Prostate gland (tissue), 2 donors: Measurements from ENCODE around the gene FCHO2. TPM values are rescaled to one million over a fixed set of nuclear protein-coding genes. Genes with fewer than 3 reads are reported as not detected.

ENCODE experiments used
- DNase-seq: peaks from one replicate; pipeline ENCODE4 v3.0.0-alpha.2; 2019; ENCODE audit warnings: low spot score
- H3K27ac ChIP-seq, 2 donors: fragments of 200-600 bp; sonication (generic); 2 replicates each; pipeline ENCODE4 v1.5.1; 2017 to 2019
- H3K27me3 ChIP-seq: fragments of 200-600 bp; sonication (generic); replicated peaks from 2 replicates; pipeline ENCODE4 v1.5.1; 2019; ENCODE audit not compliant: insufficient read depth
- H3K36me3 ChIP-seq, 2 donors: fragments of 200-600 bp; sonication (generic); 1 replicate in 1 of 2; 2 replicates in 1 of 2; pipeline versions ENCODE4 v1.5.1 to v1.8.1; 2017 to 2019
- H3K4me1 ChIP-seq: fragments of 200-600 bp; sonication (generic); replicated peaks from 2 replicates; pipeline ENCODE4 v1.5.1; 2019
- H3K4me3 ChIP-seq, 2 donors: fragments of 200-600 bp; sonication (generic); 2 replicates each; pipeline ENCODE4 v1.5.1; 2017 to 2019
- H3K9me3 ChIP-seq: fragments of 200-600 bp; sonication (generic); 2 replicates; pipeline ENCODE4 v1.5.1; 2017
- POLR2A ChIP-seq: fragments of 450-650 bp; IDR thresholded peaks from one replicate; pipeline ENCODE4 v1.6.1; 2016; ENCODE audit warnings: antibody characterized with exemption, mild to moderate bottlenecking
- POLR2AphosphoS5 ChIP-seq: sonication (generic); formaldehyde crosslinking; IDR thresholded peaks from one replicate; pipeline ENCODE4 v1.6.1; 2017; ENCODE audit warnings: antibody characterized with exemption
- WGBS: methylation state at CpG from one replicate; pipeline ENCODE4 v1.1.5; 2018; 5-methylcytosine and 5-hydroxymethylcytosine counted together
- intact Hi-C: fragments of 100-400 bp; cut with DNase I; formaldehyde crosslinking; loops from one replicate; pipeline ENCODE4 v1.14.2; 2022
- total RNA-seq, 2 donors: library from RNA; depleted of rRNA; stranded (reverse); fragments of >200 nt; gene quantifications; one replicate each; pipeline ENCODE4 v1.1.0, GENCODE V29; 2016
- TF ChIP-seq, protein P1 (sequence below), 4 experiments: fragments of 200-600 bp in 2 of 4; fragments of 450-650 bp in 2 of 4; sonication (generic) in 2 of 4; IDR thresholded peaks; 1 replicate in 3 of 4; 2 replicates in 1 of 4; pipeline ENCODE4 v1.5.1; 2016 to 2019; ENCODE audit warnings: antibody characterized with exemption in 4 of 4, mild to moderate bottlenecking in 2 of 4, moderate library complexity in 2 of 4

FCHO2 gene
- total RNA-seq, 2 donors from 2014 or later, result 18.8 to 24.6 TPM

DNA sequence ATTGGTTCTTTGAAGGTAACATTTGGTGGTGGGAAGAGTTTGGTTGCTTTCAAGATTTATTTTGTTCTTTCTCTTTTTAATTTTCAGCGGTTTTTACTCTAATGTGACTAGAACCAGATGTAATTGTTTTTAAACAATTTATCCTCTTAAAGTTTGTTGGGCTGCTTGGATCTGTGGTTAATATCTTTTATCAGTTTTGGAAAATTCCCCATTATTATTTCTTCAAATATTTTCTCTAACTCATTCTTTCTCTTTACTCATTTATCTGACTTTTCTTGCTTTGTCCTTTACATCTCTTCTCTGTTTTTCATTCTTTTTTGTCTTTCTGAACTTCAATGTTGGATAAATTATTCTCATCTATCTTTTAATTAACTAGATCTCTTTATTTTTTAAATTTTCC is 29.9 kb downstream of the FCHO2 start:
- no peak for DNase-seq
- TF ChIP-seq POLR2AphosphoS5 (no peak), POLR2A (no peak)
- TF ChIP-seq, protein P1, sequence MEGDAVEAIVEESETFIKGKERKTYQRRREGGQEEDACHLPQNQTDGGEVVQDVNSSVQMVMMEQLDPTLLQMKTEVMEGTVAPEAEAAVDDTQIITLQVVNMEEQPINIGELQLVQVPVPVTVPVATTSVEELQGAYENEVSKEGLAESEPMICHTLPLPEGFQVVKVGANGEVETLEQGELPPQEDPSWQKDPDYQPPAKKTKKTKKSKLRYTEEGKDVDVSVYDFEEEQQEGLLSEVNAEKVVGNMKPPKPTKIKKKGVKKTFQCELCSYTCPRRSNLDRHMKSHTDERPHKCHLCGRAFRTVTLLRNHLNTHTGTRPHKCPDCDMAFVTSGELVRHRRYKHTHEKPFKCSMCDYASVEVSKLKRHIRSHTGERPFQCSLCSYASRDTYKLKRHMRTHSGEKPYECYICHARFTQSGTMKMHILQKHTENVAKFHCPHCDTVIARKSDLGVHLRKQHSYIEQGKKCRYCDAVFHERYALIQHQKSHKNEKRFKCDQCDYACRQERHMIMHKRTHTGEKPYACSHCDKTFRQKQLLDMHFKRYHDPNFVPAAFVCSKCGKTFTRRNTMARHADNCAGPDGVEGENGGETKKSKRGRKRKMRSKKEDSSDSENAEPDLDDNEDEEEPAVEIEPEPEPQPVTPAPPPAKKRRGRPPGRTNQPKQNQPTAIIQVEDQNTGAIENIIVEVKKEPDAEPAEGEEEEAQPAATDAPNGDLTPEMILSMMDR (IDR thresholded peaks at IDR 0.05), result no peak
- 96% methylated on average over 1 of the region's 1 CpG for WGBS
- Histone ChIP-seq H3K9me3 (no peaks in the 10 kb centered on the region), H3K36me3 (peaks cover 0 to 4% of the 10 kb centered on the region in 2 donors), H3K27ac (no peak overlapping the region), H3K27me3 (no peaks in the 10 kb centered on the region), H3K4me1 (no peaks in the 10 kb centered on the region), H3K4me3 (no peak overlapping the region)
- intact Hi-C loops, result no loop called here

DNA sequence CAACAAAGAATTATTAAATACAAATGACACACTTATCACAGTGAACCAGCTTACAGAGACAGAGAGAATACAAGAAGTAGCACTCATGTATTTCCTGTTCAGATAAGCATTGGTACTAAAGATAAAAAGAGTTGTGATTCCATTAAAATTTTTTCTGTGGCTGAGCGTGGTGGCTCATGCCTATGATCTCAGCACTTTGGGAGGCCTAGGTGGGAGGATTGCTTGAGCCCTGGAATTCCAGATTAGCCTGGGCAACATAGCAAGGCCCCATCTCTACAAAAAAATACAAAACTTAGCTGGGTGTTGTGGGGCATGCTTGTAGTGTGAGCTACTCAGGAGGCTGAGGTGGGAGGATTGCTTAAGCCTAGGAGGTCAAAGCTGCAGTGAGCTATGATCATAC is 32.9 kb downstream of the FCHO2 start:
- DNase-seq, result no peak
- WGBS, result 96% methylated on average over 1 of the region's 1 CpG
- H3K4me1 ChIP-seq, result no peaks in the 10 kb centered on the region
- no peaks in the 10 kb centered on the region for H3K9me3 ChIP-seq
- H3K4me3 ChIP-seq, result no peak overlapping the region
- TF ChIP-seq, protein P1 (IDR thresholded peaks at IDR 0.05), result no peak
- TF ChIP-seq POLR2A, result no peak
- TF ChIP-seq POLR2AphosphoS5, result no peak
- peaks cover 0 to 11% of the 10 kb centered on the region in 2 donors for H3K36me3 ChIP-seq
- H3K27me3 ChIP-seq, result no peaks in the 10 kb centered on the region
- H3K27ac ChIP-seq, result no peak overlapping the region
- intact Hi-C loops, result no loop called here

DNA sequence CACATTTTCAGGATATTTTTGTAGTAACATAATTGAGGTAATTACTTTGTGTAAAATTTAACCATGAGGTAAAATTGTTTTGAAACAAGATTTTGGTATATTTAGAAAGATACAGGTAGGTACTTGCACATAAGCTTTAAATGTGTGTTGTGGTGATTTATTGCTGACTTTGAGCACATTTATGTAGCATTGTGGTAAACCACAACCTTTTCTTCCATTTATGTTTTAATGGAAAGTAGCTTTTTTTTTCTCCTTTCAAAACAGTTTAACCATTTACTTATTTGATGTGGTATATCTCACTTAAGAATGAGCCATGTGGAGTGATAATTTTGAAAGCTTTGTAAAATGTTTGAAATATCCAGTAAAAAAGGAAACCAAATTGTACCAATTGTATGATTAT is 35.6 kb downstream of the FCHO2 start:
- H3K4me1 ChIP-seq, result no peaks in the 10 kb centered on the region
- H3K4me3 ChIP-seq, result no peak overlapping the region
- intact Hi-C loops, result no loop called here
- H3K27me3 ChIP-seq, result no peaks in the 10 kb centered on the region
- DNase-seq, result no peak
- no peaks in the 10 kb centered on the region for H3K9me3 ChIP-seq
- TF ChIP-seq, protein P1 (IDR thresholded peaks at IDR 0.05), result no peak
- no peak for TF ChIP-seq POLR2A
- no peak for TF ChIP-seq POLR2AphosphoS5
- peaks cover 0 to 11% of the 10 kb centered on the region in 2 donors for H3K36me3 ChIP-seq
- H3K27ac ChIP-seq, result no peak overlapping the region

DNA sequence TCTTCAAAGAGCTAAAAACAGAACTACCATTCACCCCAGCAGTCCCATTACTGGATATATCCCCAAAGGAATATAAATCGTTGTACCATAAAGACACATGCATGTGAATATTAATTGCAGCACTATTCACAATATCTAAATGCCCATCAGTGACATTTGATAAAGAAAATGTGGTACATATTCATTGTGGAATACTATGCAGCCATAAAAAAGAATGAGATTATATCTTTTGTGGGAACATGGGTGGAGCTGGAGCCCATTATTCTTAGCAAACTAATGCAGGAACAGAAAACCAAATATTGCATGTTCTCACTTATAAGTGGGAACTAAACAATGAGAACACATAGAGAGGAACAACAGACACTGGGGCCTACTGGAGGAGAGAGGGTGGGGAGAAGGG is 38.7 kb downstream of the FCHO2 start:
- DNase-seq, result no peak
- TF ChIP-seq, protein P1 (IDR thresholded peaks at IDR 0.05), result no peak
- TF ChIP-seq POLR2A (no peak), POLR2AphosphoS5 (no peak)
- Histone ChIP-seq H3K27me3 (no peaks in the 10 kb centered on the region), H3K27ac (no peak overlapping the region), H3K9me3 (no peaks in the 10 kb centered on the region), H3K36me3 (peaks cover 0 to 7% of the 10 kb centered on the region in 2 donors), H3K4me1 (no peaks in the 10 kb centered on the region), H3K4me3 (no peak overlapping the region)
- intact Hi-C loops, result no loop called here
- 100% methylated on average over 1 of the region's 1 CpG for WGBS

DNA sequence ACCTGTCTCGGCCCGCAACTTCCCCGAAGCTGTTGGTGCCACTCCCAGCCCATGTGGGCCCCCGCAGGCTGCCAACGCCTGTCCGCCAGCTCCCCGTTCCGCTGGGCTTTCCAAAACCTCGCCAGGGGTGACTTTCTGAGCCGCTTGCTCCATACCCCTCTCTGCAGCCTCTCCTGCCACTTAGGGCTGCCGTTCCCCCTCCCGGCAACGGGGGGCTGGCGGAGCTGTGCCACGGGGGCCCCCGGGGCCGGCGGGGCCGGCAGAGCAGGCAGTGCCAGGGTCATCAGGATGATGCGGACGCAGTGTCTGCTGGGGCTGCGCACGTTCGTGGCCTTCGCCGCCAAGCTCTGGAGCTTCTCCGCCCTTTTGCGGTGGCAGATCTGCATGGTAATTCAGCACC is 40.8 kb downstream of the FCHO2 start:
- no peaks in the 10 kb centered on the region for H3K27me3 ChIP-seq
- intact Hi-C loops, result no loop called here
- no peak for DNase-seq
- TF ChIP-seq, protein P1 (IDR thresholded peaks at IDR 0.05), result no peak
- no peak for TF ChIP-seq POLR2AphosphoS5
- TF ChIP-seq POLR2A, result no peak
- no peaks in the 10 kb centered on the region for H3K4me1 ChIP-seq
- H3K27ac ChIP-seq, result no peak overlapping the region
- H3K9me3 ChIP-seq, result no peaks in the 10 kb centered on the region
- no peaks in the 10 kb centered on the region for H3K36me3 ChIP-seq
- WGBS, result 96% methylated on average over 28 of the region's 28 CpGs
- H3K4me3 ChIP-seq, result no peak overlapping the region
